Measurements from ENCODE around the gene KLHL28. TPM values are rescaled to one million over a fixed set of nuclear protein-coding genes. Genes with fewer than 3 reads are reported as not detected.

Gene KLHL28
- total RNA-seq, 1 donor from 2014 or later = 12.8 TPM

GRCh38 chr14:44979740-44980356 lies 18.1 kb upstream of the KLHL28 start:
- no peaks in the 10 kb centered on the region for H3K27me3 ChIP-seq
- no peak for DNase-seq (ENCODE audit: extremely low spot score in 2 of 2)
- no peak for TF ChIP-seq POLR2AphosphoS5 (IDR thresholded peaks at IDR 0.05; ENCODE audit: insufficient read depth in 1 of 2, low read depth in 1 of 2)
- TF ChIP-seq, protein P1, sequence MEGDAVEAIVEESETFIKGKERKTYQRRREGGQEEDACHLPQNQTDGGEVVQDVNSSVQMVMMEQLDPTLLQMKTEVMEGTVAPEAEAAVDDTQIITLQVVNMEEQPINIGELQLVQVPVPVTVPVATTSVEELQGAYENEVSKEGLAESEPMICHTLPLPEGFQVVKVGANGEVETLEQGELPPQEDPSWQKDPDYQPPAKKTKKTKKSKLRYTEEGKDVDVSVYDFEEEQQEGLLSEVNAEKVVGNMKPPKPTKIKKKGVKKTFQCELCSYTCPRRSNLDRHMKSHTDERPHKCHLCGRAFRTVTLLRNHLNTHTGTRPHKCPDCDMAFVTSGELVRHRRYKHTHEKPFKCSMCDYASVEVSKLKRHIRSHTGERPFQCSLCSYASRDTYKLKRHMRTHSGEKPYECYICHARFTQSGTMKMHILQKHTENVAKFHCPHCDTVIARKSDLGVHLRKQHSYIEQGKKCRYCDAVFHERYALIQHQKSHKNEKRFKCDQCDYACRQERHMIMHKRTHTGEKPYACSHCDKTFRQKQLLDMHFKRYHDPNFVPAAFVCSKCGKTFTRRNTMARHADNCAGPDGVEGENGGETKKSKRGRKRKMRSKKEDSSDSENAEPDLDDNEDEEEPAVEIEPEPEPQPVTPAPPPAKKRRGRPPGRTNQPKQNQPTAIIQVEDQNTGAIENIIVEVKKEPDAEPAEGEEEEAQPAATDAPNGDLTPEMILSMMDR (IDR thresholded peaks at IDR 0.05) = no peak
- TF ChIP-seq POLR2A (IDR thresholded peaks at IDR 0.05) = no peak
- no peaks in the 10 kb centered on the region for H3K36me3 ChIP-seq
- H3K4me3 ChIP-seq = no peak overlapping the region
- intact Hi-C loops (cut with DNase I) = no loop called here
- no peaks in the 10 kb centered on the region for H3K9me3 ChIP-seq
- no peak overlapping the region for H3K27ac ChIP-seq
- peaks cover 14% of the 10 kb centered on the region for H3K4me1 ChIP-seq

GRCh38 chr14:44979273-44979672 lies 17.5 kb upstream of the KLHL28 start:
- no peak overlapping the region for H3K27ac ChIP-seq
- H3K36me3 ChIP-seq = no peaks in the 10 kb centered on the region
- intact Hi-C loops (cut with DNase I) = no loop called here
- H3K4me3 ChIP-seq = no peak overlapping the region
- peaks cover 14% of the 10 kb centered on the region for H3K4me1 ChIP-seq
- DNase-seq (ENCODE audit: extremely low spot score in 2 of 2) = no peak
- H3K27me3 ChIP-seq = no peaks in the 10 kb centered on the region
- TF ChIP-seq, protein P1 (IDR thresholded peaks at IDR 0.05) = no peak
- TF ChIP-seq POLR2AphosphoS5 (IDR thresholded peaks at IDR 0.05; ENCODE audit: insufficient read depth in 1 of 2, low read depth in 1 of 2) (no peak), POLR2A (IDR thresholded peaks at IDR 0.05) (no peak)
- H3K9me3 ChIP-seq = no peaks in the 10 kb centered on the region

GRCh38 chr14:44971459-44971858 lies 9.7 kb upstream of the KLHL28 start:
- H3K4me1 ChIP-seq = peaks cover 44% of the 10 kb centered on the region
- H3K4me3 ChIP-seq = no peak overlapping the region
- H3K9me3 ChIP-seq = no peaks in the 10 kb centered on the region
- no peak for TF ChIP-seq POLR2AphosphoS5 (IDR thresholded peaks at IDR 0.05; ENCODE audit: insufficient read depth in 1 of 2, low read depth in 1 of 2)
- TF ChIP-seq, protein P1 (IDR thresholded peaks at IDR 0.05) = no peak
- no peak for TF ChIP-seq POLR2A (IDR thresholded peaks at IDR 0.05)
- no peaks in the 10 kb centered on the region for H3K27me3 ChIP-seq
- H3K27ac ChIP-seq = no peak overlapping the region
- no peak for DNase-seq (ENCODE audit: extremely low spot score in 2 of 2)
- intact Hi-C loops (cut with DNase I) = no loop called here
- H3K36me3 ChIP-seq = peaks cover 0 to 16% of the 10 kb centered on the region in 2 donors

GRCh38 chr14:44970907-44971306 lies 9.2 kb upstream of the KLHL28 start:
- Histone ChIP-seq H3K27me3 (no peaks in the 10 kb centered on the region), H3K27ac (no peak overlapping the region), H3K36me3 (peaks cover 0 to 16% of the 10 kb centered on the region in 2 donors), H3K4me1 (peaks cover 50% of the 10 kb centered on the region), H3K4me3 (no peak overlapping the region), H3K9me3 (no peaks in the 10 kb centered on the region)
- TF ChIP-seq POLR2AphosphoS5 (IDR thresholded peaks at IDR 0.05; ENCODE audit: insufficient read depth in 1 of 2, low read depth in 1 of 2) = no peak
- TF ChIP-seq POLR2A (IDR thresholded peaks at IDR 0.05) = no peak
- TF ChIP-seq, protein P1 (IDR thresholded peaks at IDR 0.05) = no peak
- no peak for DNase-seq (ENCODE audit: extremely low spot score in 2 of 2)
- intact Hi-C loops (cut with DNase I) = no loop called here

DNA sequence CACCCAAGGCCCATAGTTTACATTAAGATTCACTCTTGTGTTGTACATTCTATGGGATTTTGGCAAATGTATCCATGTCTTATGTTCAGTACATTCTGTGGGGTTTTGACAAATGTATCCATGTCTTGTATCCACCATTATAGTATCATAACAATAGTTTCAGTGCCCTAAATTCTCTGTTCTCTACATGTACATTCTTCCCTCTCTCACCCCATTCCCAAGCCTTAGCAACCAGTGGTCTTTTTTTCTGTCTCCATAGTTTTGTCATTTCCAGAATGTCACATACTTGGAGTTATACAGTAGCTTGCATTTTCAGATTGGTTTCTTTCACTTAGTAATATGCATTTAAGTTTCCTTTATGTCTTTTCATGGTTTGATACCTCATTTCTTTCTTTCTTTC lies 7.0 kb upstream of the KLHL28 start:
- no peak for TF ChIP-seq POLR2A (IDR thresholded peaks at IDR 0.05)
- TF ChIP-seq, protein P1 (IDR thresholded peaks at IDR 0.05) = no peak
- no peak for TF ChIP-seq POLR2AphosphoS5 (IDR thresholded peaks at IDR 0.05; ENCODE audit: insufficient read depth in 1 of 2, low read depth in 1 of 2)
- Histone ChIP-seq H3K27me3 (no peaks in the 10 kb centered on the region), H3K4me3 (no peak overlapping the region), H3K9me3 (no peaks in the 10 kb centered on the region), H3K36me3 (peaks cover 0 to 16% of the 10 kb centered on the region in 2 donors), H3K27ac (no peak overlapping the region), H3K4me1 (peaks cover 72% of the 10 kb centered on the region)
- no peak for DNase-seq (ENCODE audit: extremely low spot score in 2 of 2)
- intact Hi-C loops (cut with DNase I) = no loop called here
